Measurements from ENCODE around the gene IL13RA2.

Gene IL13RA2

GRCh38 chrX:115017455-115017854, at the start of gene IL13RA2:
IL13RA2 (minus strand) TSS chrX:115017616; CDS start chrX:115017269, 347 bp downstream.
- no peak for DNase-seq

- no peak for DNase-seq
Measured at GRCh38 chrX:115065304-115065703, 47.9 kb upstream of the IL13RA2 start.

GRCh38 chrX:115060013-115060412, 42.6 kb upstream of the IL13RA2 start:
- no peak for DNase-seq

- DNase-seq: no peak
Measured at GRCh38 chrX:115058276-115058675, 40.9 kb upstream of the IL13RA2 start.

GRCh38 chrX:115054876-115055275, 37.5 kb upstream of the IL13RA2 start:
- DNase-seq: no peak

GRCh38 chrX:115053223-115053622, 35.8 kb upstream of the IL13RA2 start:
- no peak for DNase-seq

GRCh38 chrX:115047715-115048114, 30.3 kb upstream of the IL13RA2 start:
- DNase-seq: no peak

- no peak for DNase-seq
Measured at GRCh38 chrX:115047181-115047580, 29.8 kb upstream of the IL13RA2 start.

GRCh38 chrX:115040417-115040816, 23.0 kb upstream of the IL13RA2 start:
- DNase-seq: no peak

GRCh38 chrX:115038406-115038805, 21.0 kb upstream of the IL13RA2 start:
- DNase-seq: no peak

GRCh38 chrX:115036029-115036428, 18.6 kb upstream of the IL13RA2 start:
- DNase-seq: no peak

GRCh38 chrX:115031989-115032388, 14.6 kb upstream of the IL13RA2 start:
- no peak for DNase-seq

- DNase-seq: no peak
Measured at GRCh38 chrX:115030625-115031024, 13.2 kb upstream of the IL13RA2 start.

GRCh38 chrX:115029869-115030570, 12.6 kb upstream of the IL13RA2 start:
- DNase-seq: no peak

GRCh38 chrX:115029440-115029839, 12.0 kb upstream of the IL13RA2 start:
- DNase-seq: no peak

GRCh38 chrX:115023811-115024210, 6.4 kb upstream of the IL13RA2 start:
- DNase-seq: no peak

GRCh38 chrX:115023139-115023538, 5.7 kb upstream of the IL13RA2 start:
- DNase-seq: no peak

GRCh38 chrX:115021121-115021520, 3.7 kb upstream of the IL13RA2 start:
- no peak for DNase-seq

- DNase-seq: no peak
Measured at GRCh38 chrX:115018944-115019343, 1.5 kb upstream of the IL13RA2 start.

- DNase-seq: no peak
Measured at GRCh38 chrX:115018040-115018647, 728 bp upstream of the IL13RA2 start.

GRCh38 chrX:115013705-115014104, 3.7 kb downstream of the IL13RA2 start:
- no peak for DNase-seq

GRCh38 chrX:115011428-115011827, 6.0 kb downstream of the IL13RA2 start:
- DNase-seq: no peak

GRCh38 chrX:114999906-115000305, 17.5 kb downstream of the IL13RA2 start:
- no peak for DNase-seq

- DNase-seq: no peak
Measured at GRCh38 chrX:114997779-114998178, 19.6 kb downstream of the IL13RA2 start.

All from SIG-M5 (cell line).